GM12874 (cell line): ENCODE results near the gene TOGARAM2.

ENCODE experiments used
- TF ChIP-seq, protein P1 (sequence below): IDR thresholded peaks from 2 replicates; pipeline ENCODE4 v1.5.1; 2011; ENCODE audit warnings: low read depth, mild to moderate bottlenecking, control low read depth, low read length, moderate library complexity; ENCODE audit not compliant: insufficient read depth

The TOGARAM2 gene

DNA sequence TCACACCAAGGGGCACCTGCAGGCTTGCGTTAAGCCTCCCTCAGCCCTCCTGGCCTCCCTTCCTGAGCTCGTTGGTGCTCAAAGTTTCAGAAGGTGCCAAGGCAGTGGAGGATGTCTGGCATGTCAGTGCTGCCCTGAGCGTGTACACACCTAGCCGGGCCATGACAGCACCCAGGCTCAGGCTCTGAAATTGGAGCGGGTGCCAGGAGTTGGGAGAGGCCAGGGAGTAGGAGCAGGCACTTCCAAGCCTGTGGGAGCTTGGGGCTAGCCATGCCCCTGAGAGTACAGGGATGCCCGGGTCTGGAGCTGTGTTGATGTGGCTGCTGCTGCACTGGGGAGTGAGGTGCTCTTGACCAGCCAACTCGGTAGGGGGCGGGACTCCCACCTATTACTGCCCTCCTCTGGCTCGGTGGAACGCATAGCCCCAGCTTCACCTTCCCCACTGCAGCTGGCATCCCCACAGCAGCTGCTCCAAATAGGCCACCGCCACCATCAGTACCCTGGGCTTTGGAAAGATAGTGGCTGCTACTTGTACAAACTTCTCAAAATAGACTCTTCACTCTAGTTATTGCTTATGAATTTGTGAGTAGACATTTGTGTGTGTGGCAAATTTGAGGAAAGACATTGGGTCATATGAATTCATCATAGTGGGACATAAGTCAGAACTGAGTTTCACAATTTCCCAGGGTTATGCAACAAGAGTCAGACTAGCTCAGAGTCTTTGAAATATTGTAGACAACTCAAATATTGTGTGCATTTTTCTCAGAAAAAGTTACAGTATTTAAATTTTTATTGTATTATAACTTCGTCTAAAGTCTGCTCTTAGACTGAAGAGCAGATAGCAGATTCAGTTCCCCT lies 100.0 kb downstream of the TOGARAM2 start:
- TF ChIP-seq, protein P1, sequence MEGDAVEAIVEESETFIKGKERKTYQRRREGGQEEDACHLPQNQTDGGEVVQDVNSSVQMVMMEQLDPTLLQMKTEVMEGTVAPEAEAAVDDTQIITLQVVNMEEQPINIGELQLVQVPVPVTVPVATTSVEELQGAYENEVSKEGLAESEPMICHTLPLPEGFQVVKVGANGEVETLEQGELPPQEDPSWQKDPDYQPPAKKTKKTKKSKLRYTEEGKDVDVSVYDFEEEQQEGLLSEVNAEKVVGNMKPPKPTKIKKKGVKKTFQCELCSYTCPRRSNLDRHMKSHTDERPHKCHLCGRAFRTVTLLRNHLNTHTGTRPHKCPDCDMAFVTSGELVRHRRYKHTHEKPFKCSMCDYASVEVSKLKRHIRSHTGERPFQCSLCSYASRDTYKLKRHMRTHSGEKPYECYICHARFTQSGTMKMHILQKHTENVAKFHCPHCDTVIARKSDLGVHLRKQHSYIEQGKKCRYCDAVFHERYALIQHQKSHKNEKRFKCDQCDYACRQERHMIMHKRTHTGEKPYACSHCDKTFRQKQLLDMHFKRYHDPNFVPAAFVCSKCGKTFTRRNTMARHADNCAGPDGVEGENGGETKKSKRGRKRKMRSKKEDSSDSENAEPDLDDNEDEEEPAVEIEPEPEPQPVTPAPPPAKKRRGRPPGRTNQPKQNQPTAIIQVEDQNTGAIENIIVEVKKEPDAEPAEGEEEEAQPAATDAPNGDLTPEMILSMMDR: no peak

- TF ChIP-seq, protein P1: no peak
These were observed 101.9 kb downstream of the TOGARAM2 start for GRCh38 chr2:29082804-29083495.

DNA sequence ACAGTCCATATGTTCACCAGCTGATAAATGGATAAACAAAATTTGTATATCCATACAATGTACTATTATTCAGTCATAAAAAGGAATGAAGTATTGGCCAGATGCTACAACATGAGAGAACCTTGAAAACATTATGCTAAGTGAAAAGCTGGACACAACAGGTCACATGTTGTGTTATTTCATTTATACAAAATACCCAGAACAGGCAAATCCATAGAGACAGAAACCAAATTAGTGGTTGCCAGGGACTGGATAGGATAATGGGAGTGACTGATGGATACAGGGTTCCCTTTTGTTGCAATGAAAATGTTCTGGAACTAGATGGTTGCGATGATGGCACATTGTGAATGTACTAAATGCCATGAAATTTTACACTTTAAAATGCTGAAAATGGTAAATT lies 103.5 kb downstream of the TOGARAM2 start:
- TF ChIP-seq, protein P1: no peak

GRCh38 chr2:29096969-29097368 lies 115.9 kb downstream of the TOGARAM2 start:
- TF ChIP-seq, protein P1: no peak

GRCh38 chr2:29097569-29097968 lies 116.5 kb downstream of the TOGARAM2 start:
- TF ChIP-seq, protein P1: no peak

GRCh38 chr2:29100564-29100963 lies 119.5 kb downstream of the TOGARAM2 start:
- TF ChIP-seq, protein P1: no peak
